ENCODE data around the gene DCDC2. TPM values are rescaled to one million over a fixed set of nuclear protein-coding genes. Genes with fewer than 3 reads are reported as not detected.
A peak's percentile ranks its signal among the peaks of the same experiment; 100 is the strongest.
"Not testable (repeated sequence)": the region's sequence is repeated elsewhere in the genome, so short reads cannot be mapped to it uniquely, and the experiment has no call there.

Gene DCDC2
- total and polyA plus RNA-seq, 4 donors: 2.3 to 7.9 (median 2.9) TPM

DNA sequence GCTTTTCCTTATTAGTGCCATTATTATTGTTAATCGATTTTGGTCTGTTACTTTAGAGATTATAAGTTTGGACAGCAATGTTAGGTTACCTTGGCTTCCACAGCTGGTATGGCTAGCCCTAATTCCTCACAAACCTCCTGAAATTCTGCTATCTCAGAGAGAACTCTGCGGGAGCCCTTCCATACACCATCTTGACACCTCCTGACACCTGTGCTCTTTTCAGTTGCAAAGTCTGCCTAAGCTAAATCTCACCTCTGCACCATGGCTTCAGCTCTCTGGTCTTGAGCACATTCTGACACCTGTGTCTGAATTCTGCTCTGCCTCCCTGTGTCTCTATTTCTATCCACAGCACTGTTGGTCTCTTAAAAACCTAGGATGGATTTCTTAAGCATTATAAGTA lies 106.5 kb downstream of the DCDC2 start:
- no peaks in the 10 kb centered on the region for H3K36me3 ChIP-seq (ENCODE audit: control insufficient read depth, insufficient read depth, low read length)
- H3K4me1 ChIP-seq (ENCODE audit: control insufficient read depth, insufficient read depth, low read length): no peaks in the 10 kb centered on the region
- no peak overlapping the region for H3K27ac ChIP-seq (ENCODE audit: low read depth, low read length)
- no peak overlapping the region for H3K4me3 ChIP-seq (ENCODE audit: low read depth, low read length)
- H3K27me3 ChIP-seq (ENCODE audit: control insufficient read depth, insufficient read depth, low read length): no peaks in the 10 kb centered on the region
- DNase-seq (ENCODE audit: low read depth in 4 of 6, low spot score in 6 of 6): no peak
- WGBS (ENCODE audit: insufficient coverage): 80% methylated on average over 1 of the region's 2 CpGs
- no peaks in the 10 kb centered on the region for H3K9me3 ChIP-seq (ENCODE audit: control insufficient read depth, insufficient read depth, low read length)

GRCh38 chr6:24249926-24250325 lies 107.9 kb downstream of the DCDC2 start:
- no peaks in the 10 kb centered on the region for H3K9me3 ChIP-seq (ENCODE audit: control insufficient read depth, insufficient read depth, low read length)

DNA sequence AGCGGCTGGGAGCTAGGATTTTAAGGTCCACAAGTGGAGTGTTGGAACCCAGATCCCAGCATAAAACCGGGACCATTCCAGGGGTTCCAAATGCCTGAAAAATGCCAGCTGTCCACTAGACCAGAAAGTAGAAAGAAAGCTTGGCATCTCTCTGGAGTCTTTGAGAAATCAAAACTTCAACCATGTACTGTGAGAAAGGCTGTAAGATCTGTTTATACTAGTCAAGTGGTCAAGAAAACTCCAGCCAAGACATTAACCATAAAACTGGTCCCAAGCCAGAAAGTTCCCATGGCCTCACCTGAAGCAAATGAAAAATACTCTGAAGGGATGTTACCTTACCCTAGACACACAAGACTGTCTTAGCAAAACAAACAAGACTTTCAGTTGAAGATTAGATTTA lies 112.6 kb downstream of the DCDC2 start:
- H3K4me3 ChIP-seq (ENCODE audit: low read depth, low read length): no peak overlapping the region
- H3K27ac ChIP-seq (ENCODE audit: low read depth, low read length): no peak overlapping the region
- H3K4me1 ChIP-seq (ENCODE audit: control insufficient read depth, insufficient read depth, low read length): no peaks in the 10 kb centered on the region
- H3K27me3 ChIP-seq (ENCODE audit: control insufficient read depth, insufficient read depth, low read length): no peaks in the 10 kb centered on the region
- DNase-seq (ENCODE audit: low read depth in 4 of 6, low spot score in 6 of 6): no peak
- H3K9me3 ChIP-seq (ENCODE audit: control insufficient read depth, insufficient read depth, low read length): no peaks in the 10 kb centered on the region
- WGBS (ENCODE audit: insufficient coverage): 97% methylated on average over 2 of the region's 2 CpGs
- H3K36me3 ChIP-seq (ENCODE audit: control insufficient read depth, insufficient read depth, low read length): no peaks in the 10 kb centered on the region

More at GRCh38 chr6:24249926-24250325, 107.9 kb downstream of the DCDC2 start:
- Histone ChIP-seq H3K4me3 (ENCODE audit: low read depth, low read length) (no peak overlapping the region), H3K27me3 (ENCODE audit: control insufficient read depth, insufficient read depth, low read length) (no peaks in the 10 kb centered on the region), H3K27ac (ENCODE audit: low read depth, low read length) (no peak overlapping the region), H3K4me1 (ENCODE audit: control insufficient read depth, insufficient read depth, low read length) (no peaks in the 10 kb centered on the region), H3K36me3 (ENCODE audit: control insufficient read depth, insufficient read depth, low read length) (no peaks in the 10 kb centered on the region)
- 86% methylated on average over 1 of the region's 4 CpGs for WGBS (ENCODE audit: insufficient coverage)
- DNase-seq (ENCODE audit: low read depth in 4 of 6, low spot score in 6 of 6): no peak

GRCh38 chr6:24242924-24243323 lies 114.9 kb downstream of the DCDC2 start:
- WGBS (ENCODE audit: insufficient coverage): no CpG with 5 or more reads among the region's 1 CpG

GRCh38 chr6:24241779-24242178 lies 116.1 kb downstream of the DCDC2 start:
- H3K36me3 ChIP-seq (ENCODE audit: control insufficient read depth, insufficient read depth, low read length); H3K4me1 ChIP-seq (ENCODE audit: control insufficient read depth, insufficient read depth, low read length); H3K9me3 ChIP-seq (ENCODE audit: control insufficient read depth, insufficient read depth, low read length); H3K4me3 ChIP-seq (ENCODE audit: low read depth, low read length); DNase-seq (ENCODE audit: low read depth in 4 of 6, low spot score in 6 of 6); H3K27me3 ChIP-seq (ENCODE audit: control insufficient read depth, insufficient read depth, low read length); H3K27ac ChIP-seq (ENCODE audit: low read depth, low read length): not testable (repeated sequence)
- no CpG with 5 or more reads among the region's 1 CpG for WGBS (ENCODE audit: insufficient coverage)

More at GRCh38 chr6:24242924-24243323, 114.9 kb downstream of the DCDC2 start:
- Histone ChIP-seq H3K4me1 (ENCODE audit: control insufficient read depth, insufficient read depth, low read length) (no peaks in the 10 kb centered on the region), H3K4me3 (ENCODE audit: low read depth, low read length) (no peak overlapping the region), H3K36me3 (ENCODE audit: control insufficient read depth, insufficient read depth, low read length) (no peaks in the 10 kb centered on the region), H3K27ac (ENCODE audit: low read depth, low read length) (no peak overlapping the region), H3K9me3 (ENCODE audit: control insufficient read depth, insufficient read depth, low read length) (no peaks in the 10 kb centered on the region), H3K27me3 (ENCODE audit: control insufficient read depth, insufficient read depth, low read length) (no peaks in the 10 kb centered on the region)
- no peak for DNase-seq (ENCODE audit: low read depth in 4 of 6, low spot score in 6 of 6)

GRCh38 chr6:24240943-24241342 lies 116.9 kb downstream of the DCDC2 start:
- Histone ChIP-seq H3K36me3 (ENCODE audit: control insufficient read depth, insufficient read depth, low read length) (no peaks in the 10 kb centered on the region), H3K27me3 (ENCODE audit: control insufficient read depth, insufficient read depth, low read length) (no peaks in the 10 kb centered on the region), H3K4me1 (ENCODE audit: control insufficient read depth, insufficient read depth, low read length) (no peaks in the 10 kb centered on the region), H3K4me3 (ENCODE audit: low read depth, low read length) (no peak overlapping the region), H3K9me3 (ENCODE audit: control insufficient read depth, insufficient read depth, low read length) (no peaks in the 10 kb centered on the region), H3K27ac (ENCODE audit: low read depth, low read length) (no peak overlapping the region)
- WGBS (ENCODE audit: insufficient coverage): no CpG with 5 or more reads among the region's 2 CpGs
- DNase-seq (ENCODE audit: low read depth in 4 of 6, low spot score in 6 of 6): no peak

- Histone ChIP-seq H3K4me1 (ENCODE audit: control insufficient read depth, insufficient read depth, low read length) (no peaks in the 10 kb centered on the region), H3K36me3 (ENCODE audit: control insufficient read depth, insufficient read depth, low read length) (no peaks in the 10 kb centered on the region), H3K27me3 (ENCODE audit: control insufficient read depth, insufficient read depth, low read length) (no peaks in the 10 kb centered on the region), H3K9me3 (ENCODE audit: control insufficient read depth, insufficient read depth, low read length) (no peaks in the 10 kb centered on the region), H3K27ac (ENCODE audit: low read depth, low read length) (no peak overlapping the region), H3K4me3 (ENCODE audit: low read depth, low read length) (no peak overlapping the region)
- 74% methylated on average over 3 of the region's 3 CpGs for WGBS (ENCODE audit: insufficient coverage)
- DNase-seq (ENCODE audit: low read depth in 4 of 6, low spot score in 6 of 6): peak in 1 of 6 donors; percentile 26
These were observed 117.4 kb downstream of the DCDC2 start for GRCh38 chr6:24240380-24240928.

GRCh38 chr6:24238700-24239099 lies 119.2 kb downstream of the DCDC2 start:
- no peaks in the 10 kb centered on the region for H3K4me1 ChIP-seq (ENCODE audit: control insufficient read depth, insufficient read depth, low read length)
- H3K27ac ChIP-seq (ENCODE audit: low read depth, low read length): no peak overlapping the region
- DNase-seq (ENCODE audit: low read depth in 4 of 6, low spot score in 6 of 6): no peak
- WGBS (ENCODE audit: insufficient coverage): 100% methylated on average over 1 of the region's 3 CpGs
- no peaks in the 10 kb centered on the region for H3K27me3 ChIP-seq (ENCODE audit: control insufficient read depth, insufficient read depth, low read length)
- no peak overlapping the region for H3K4me3 ChIP-seq (ENCODE audit: low read depth, low read length)
- no peaks in the 10 kb centered on the region for H3K9me3 ChIP-seq (ENCODE audit: control insufficient read depth, insufficient read depth, low read length)
- no peaks in the 10 kb centered on the region for H3K36me3 ChIP-seq (ENCODE audit: control insufficient read depth, insufficient read depth, low read length)

- not testable (repeated sequence) for H3K27ac ChIP-seq (ENCODE audit: low read depth, low read length)
- WGBS (ENCODE audit: insufficient coverage): 100% methylated on average over 2 of the region's 3 CpGs
These were observed 121.1 kb downstream of the DCDC2 start for GRCh38 chr6:24236779-24237178.

DNA sequence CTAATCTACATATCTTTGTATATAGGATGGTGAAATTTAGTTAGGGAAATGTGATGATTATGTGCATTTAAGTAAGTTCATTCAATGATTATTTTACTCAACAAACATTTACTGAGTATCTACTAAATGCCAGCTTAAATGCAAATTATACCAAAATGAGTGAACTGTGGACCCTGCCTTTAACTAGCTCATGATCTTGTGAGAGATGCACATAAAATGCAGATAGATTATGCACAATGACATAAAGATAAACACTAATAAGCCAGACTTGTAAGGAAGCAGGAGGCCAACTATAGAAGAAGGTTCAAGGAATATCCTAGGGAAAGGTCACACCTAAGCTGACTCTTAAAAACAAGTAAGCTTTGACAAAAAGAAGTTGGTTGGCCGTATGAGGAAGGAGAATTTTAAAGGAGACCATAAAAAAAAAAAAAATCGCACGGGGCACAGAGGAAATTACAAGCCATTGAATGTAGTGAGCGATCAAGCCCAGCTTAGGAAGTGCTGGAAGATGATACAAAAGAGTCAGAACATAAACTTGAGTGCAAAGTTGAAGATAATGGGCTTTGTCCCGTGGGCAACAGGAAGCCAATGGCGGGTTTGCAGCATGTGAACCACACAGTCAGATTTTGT lies 123.9 kb downstream of the DCDC2 start:
- H3K9me3 ChIP-seq (ENCODE audit: control insufficient read depth, insufficient read depth, low read length): no peaks in the 10 kb centered on the region
- no peak for DNase-seq (ENCODE audit: low read depth in 4 of 6, low spot score in 6 of 6)
- no peaks in the 10 kb centered on the region for H3K4me1 ChIP-seq (ENCODE audit: control insufficient read depth, insufficient read depth, low read length)
- no peak overlapping the region for H3K27ac ChIP-seq (ENCODE audit: low read depth, low read length)
- H3K27me3 ChIP-seq (ENCODE audit: control insufficient read depth, insufficient read depth, low read length): no peaks in the 10 kb centered on the region
- WGBS (ENCODE audit: insufficient coverage): 84% methylated on average over 6 of the region's 6 CpGs
- no peaks in the 10 kb centered on the region for H3K36me3 ChIP-seq (ENCODE audit: control insufficient read depth, insufficient read depth, low read length)
- no peak overlapping the region for H3K4me3 ChIP-seq (ENCODE audit: low read depth, low read length)

More at GRCh38 chr6:24236779-24237178, 121.1 kb downstream of the DCDC2 start:
- not testable (repeated sequence) for H3K9me3 ChIP-seq (ENCODE audit: control insufficient read depth, insufficient read depth, low read length); H3K4me1 ChIP-seq (ENCODE audit: control insufficient read depth, insufficient read depth, low read length); H3K27me3 ChIP-seq (ENCODE audit: control insufficient read depth, insufficient read depth, low read length); DNase-seq (ENCODE audit: low read depth in 4 of 6, low spot score in 6 of 6); H3K36me3 ChIP-seq (ENCODE audit: control insufficient read depth, insufficient read depth, low read length); H3K4me3 ChIP-seq (ENCODE audit: low read depth, low read length)

All from spinal cord (tissue), 10 donors.